Measurements from ENCODE around the gene CCL15.

Gene CCL15

GRCh38 chr17:35988164-35988563 is 13.2 kb downstream of the CCL15 start:
- no peak for DNase-seq

- no peak for DNase-seq
These were observed 14.7 kb downstream of the CCL15 start, which contains the start of gene CCL14 for GRCh38 chr17:35986643-35987042. Gene CCL14, minus strand, starts transcription at chr17:35986729. Its CDS starts 80 bp downstream, at chr17:35986649.

- no peak for DNase-seq
These were observed 17.2 kb downstream of the CCL15 start for GRCh38 chr17:35984140-35984539.

GRCh38 chr17:35982409-35983191 is 18.8 kb downstream of the CCL15 start:
- DNase-seq, result no peak

GRCh38 chr17:35981908-35982330 is 19.4 kb downstream of the CCL15 start:
- no peak for DNase-seq

GRCh38 chr17:35981246-35981645 is 20.1 kb downstream of the CCL15 start, which contains the start of gene CCL16:
Gene CCL16, minus strand, starts transcription at chr17:35981497. Its CDS starts 77 bp downstream, at chr17:35981420.
- DNase-seq, result no peak

GRCh38 chr17:35978346-35978745 is 23.0 kb downstream of the CCL15 start:
- DNase-seq, result no peak

- DNase-seq, result no peak
These were observed 23.8 kb downstream of the CCL15 start for GRCh38 chr17:35977509-35977908.

- no peak for DNase-seq
These were observed 27.8 kb downstream of the CCL15 start for GRCh38 chr17:35973333-35974260.

- no peak for DNase-seq
These were observed 28.4 kb downstream of the CCL15 start for GRCh38 chr17:35972945-35973332.

GRCh38 chr17:35972535-35972934 is 28.8 kb downstream of the CCL15 start:
- no peak for DNase-seq

GRCh38 chr17:35972066-35972465 is 29.3 kb downstream of the CCL15 start:
- DNase-seq, result no peak

GRCh38 chr17:35969558-35970380 is 31.6 kb downstream of the CCL15 start:
- peak; percentile 79 for DNase-seq

GRCh38 chr17:35968520-35969054 is 32.8 kb downstream of the CCL15 start:
- no peak for DNase-seq

GRCh38 chr17:35965272-35965671 is 36.1 kb downstream of the CCL15 start:
- no peak for DNase-seq

- DNase-seq, result no peak
These were observed 37.7 kb downstream of the CCL15 start for GRCh38 chr17:35963663-35964062.

GRCh38 chr17:35953720-35954119 is 47.6 kb downstream of the CCL15 start:
- DNase-seq, result no peak

- DNase-seq, result no peak
These were observed 52.0 kb downstream of the CCL15 start for GRCh38 chr17:35949401-35949800.

GRCh38 chr17:35948092-35948491 is 53.3 kb downstream of the CCL15 start:
- DNase-seq, result no peak

Data from RPMI8226 (cell line).